ENCODE results near the gene STMP1.

DNA sequence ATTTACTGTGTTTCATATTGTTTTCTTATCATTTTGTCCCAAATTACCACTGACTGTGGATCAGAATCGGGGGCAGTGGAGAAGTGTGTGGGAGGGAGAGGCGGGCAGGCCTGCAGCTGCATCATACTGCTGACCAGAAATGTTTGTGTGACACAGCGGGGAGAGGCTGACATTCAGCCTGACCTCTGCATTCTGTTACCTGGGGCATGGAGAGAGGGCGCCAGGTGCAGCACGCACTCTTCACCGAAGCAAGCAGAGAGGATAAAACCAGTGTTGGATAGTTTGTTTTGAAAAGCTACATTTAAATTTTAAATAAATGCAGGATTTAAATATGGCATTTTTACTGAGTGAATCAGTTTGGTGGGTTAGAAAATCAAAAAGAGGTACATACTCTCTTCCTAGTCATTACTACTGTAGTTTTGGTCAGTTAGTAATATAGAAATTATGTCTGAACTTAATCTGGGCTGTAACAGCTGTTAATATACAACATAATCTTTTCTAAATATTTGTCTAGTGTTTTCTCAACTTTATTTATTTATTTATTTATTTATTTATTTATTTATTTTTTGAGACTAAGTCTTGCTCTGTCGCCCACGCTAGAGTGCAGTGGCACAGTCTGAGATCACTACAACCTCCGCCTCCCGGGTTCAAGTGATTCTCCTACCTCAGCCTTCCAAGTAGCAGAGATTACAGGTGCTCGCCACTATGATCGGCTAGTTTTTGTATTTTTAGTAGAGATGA, 8.8 kb upstream of the STMP1 start:
- TF ChIP-seq, protein P1, sequence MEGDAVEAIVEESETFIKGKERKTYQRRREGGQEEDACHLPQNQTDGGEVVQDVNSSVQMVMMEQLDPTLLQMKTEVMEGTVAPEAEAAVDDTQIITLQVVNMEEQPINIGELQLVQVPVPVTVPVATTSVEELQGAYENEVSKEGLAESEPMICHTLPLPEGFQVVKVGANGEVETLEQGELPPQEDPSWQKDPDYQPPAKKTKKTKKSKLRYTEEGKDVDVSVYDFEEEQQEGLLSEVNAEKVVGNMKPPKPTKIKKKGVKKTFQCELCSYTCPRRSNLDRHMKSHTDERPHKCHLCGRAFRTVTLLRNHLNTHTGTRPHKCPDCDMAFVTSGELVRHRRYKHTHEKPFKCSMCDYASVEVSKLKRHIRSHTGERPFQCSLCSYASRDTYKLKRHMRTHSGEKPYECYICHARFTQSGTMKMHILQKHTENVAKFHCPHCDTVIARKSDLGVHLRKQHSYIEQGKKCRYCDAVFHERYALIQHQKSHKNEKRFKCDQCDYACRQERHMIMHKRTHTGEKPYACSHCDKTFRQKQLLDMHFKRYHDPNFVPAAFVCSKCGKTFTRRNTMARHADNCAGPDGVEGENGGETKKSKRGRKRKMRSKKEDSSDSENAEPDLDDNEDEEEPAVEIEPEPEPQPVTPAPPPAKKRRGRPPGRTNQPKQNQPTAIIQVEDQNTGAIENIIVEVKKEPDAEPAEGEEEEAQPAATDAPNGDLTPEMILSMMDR (IDR thresholded peaks at IDR 0.05; ENCODE audit: borderline replicate concordance, extremely low read depth, low read length, poor library complexity, severe bottlenecking), result no peak
- no peak for TF ChIP-seq EZH2 (IDR thresholded peaks at IDR 0.05; ENCODE audit: borderline replicate concordance, low read depth, low read length, severe bottlenecking)

Data from DND-41 (cell line).